GM12878 (cell line): Measurements from ENCODE around the gene EPB41L2.

Source experiments
- BHLHE40 ChIP-seq, 2 experiments: fragments of 450-650 bp in 1 of 2; IDR thresholded peaks; 2 replicates each; pipeline ENCODE4 v1.6.1; 2011 to 2017; ENCODE audit warnings: low read depth in 2 of 2, borderline replicate concordance in 1 of 2, improper control_type of control experiment in 1 of 2, low read length in 1 of 2, mild to moderate bottlenecking in 1 of 2
- EZH2 ChIP-seq: IDR thresholded peaks from 2 replicates; pipeline ENCODE4 v1.6.1; 2012; ENCODE audit warnings: low read depth, mild to moderate bottlenecking, control low read depth, inconsistent platforms, low read length, borderline replicate concordance; ENCODE audit not compliant: control insufficient read depth

- TF ChIP-seq EZH2 = no peak
- no peak for TF ChIP-seq BHLHE40 (IDR thresholded peaks at IDR 0.05; ENCODE audit: borderline replicate concordance in 1 of 2, low read depth in 2 of 2, low read length in 1 of 2)
Measured at GRCh38 chr6:130811932-130812331, 251.1 kb downstream of the EPB41L2 start.
